Measurements from ENCODE around the gene LRMDA.
A peak's percentile ranks its signal among the peaks of the same experiment; 100 is the strongest.

Gene LRMDA

GRCh38 chr10:75887992-75888680, 456.7 kb downstream of the LRMDA start:
- no peak for DNase-seq

GRCh38 chr10:75889051-75889450, 457.6 kb downstream of the LRMDA start:
- no peak for DNase-seq

- no peak for DNase-seq
Observed at GRCh38 chr10:75894761-75895160, 463.3 kb downstream of the LRMDA start.

DNA sequence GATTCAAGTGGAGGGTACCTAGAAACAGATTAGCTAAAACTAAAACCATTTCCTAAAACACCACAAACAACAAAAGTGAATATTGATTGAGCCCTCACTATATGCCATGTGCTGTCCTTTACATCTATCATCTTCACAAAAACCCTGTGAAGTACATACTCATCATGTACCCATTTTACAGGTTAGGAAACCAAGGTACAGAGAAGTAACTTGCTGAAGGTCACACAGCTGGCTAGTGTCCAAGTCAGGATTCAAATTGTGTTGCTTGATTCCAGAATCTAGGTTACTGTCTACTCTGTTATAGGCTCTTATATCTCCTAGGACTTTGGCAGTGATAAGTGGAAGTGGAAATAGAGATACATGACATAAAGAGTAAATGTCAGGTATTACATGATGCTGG, 463.8 kb downstream of the LRMDA start:
- DNase-seq: no peak

DNA sequence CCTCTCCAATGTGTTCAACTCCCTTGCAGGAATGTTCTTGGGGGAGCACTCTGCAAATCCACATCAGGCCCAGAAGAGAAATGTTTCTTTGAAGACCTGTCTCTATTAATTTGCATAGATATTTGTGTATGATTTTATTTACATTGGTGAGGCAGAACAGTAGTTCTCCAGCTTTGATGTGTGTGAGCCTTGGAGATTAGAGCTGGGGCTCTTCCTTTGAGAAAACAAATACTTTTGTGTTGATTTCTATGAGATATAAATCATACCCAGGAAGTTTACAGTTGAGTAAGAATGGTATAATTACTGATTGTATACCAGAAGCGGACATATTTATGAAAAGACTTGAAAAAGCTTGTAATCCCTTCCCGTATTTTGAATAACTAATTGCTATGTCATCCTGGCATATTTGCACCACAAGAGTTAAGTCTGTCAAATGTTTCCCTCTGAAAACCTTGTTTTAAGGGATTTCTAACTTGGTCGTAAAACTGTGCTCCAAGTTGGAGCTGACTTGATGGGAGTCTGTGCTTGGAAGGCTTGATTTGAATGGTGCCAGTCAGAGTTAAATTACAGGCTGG, 468.5 kb downstream of the LRMDA start:
- DNase-seq: no peak

DNA sequence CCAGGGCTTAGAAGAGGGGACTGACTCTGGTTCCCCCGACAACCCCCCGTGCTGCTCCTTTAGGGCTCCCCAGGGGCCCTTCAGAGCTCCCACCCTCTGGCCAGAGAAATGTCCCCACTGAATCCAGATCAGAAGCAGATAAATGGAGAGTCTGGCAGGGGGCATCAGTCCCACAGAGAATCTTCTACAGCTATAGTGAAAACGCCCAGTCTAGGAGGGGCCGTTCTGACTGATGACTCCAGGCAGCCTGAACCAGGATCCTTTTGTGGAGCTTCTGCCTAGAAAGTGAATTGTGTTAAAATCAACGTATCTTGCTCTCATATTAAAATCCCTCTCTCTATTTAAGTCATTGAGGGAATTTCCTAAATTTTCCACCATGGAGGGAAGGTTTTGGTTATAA, 471.4 kb downstream of the LRMDA start:
- no peak for DNase-seq

GRCh38 chr10:75904499-75905283, 473.3 kb downstream of the LRMDA start:
- DNase-seq: no peak

GRCh38 chr10:75905490-75905889, 474.1 kb downstream of the LRMDA start:
- no peak for DNase-seq

DNA sequence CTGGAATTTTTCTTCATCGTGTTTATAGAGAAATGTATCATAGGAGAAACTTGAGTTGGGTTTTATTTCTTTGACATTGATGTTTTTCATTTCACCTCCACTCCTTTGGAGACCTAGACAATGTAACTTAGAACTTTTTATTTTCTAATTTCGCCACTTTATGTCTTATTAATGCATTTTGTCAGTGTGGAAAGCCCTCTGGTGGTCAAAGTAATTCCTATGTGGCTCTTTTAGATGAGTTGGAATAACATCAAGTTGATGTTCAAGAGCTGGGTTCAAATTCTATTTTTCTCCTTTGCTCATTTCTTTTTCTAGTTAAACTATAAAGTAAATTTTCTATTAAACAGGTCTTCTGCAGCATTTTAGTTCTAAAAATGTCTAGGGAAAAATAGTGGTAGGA, 478.6 kb downstream of the LRMDA start:
- no peak for DNase-seq

- no peak for DNase-seq
Observed at GRCh38 chr10:75911426-75911825, 480.0 kb downstream of the LRMDA start.

DNA sequence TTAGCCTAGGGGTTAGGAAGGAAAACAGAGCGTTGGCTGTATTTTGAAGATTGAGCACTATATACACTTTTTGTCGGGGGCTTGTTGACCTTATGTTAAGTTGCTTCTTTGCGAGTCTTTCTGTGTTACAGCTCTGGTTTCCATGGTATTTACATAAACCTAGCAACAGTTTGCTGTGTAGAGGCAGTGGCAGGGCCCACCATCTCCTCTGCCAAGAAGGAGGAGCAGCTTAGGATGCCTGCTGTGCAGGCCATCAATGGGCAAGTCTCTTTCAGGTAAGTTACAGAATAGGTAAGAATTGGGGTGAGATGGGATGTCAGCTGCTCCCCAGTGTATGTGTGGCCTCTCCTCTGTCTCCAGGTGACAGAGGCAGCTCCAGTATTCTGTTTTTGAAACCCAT, 485.5 kb downstream of the LRMDA start:
- no peak for DNase-seq

GRCh38 chr10:75919913-75920312, 488.5 kb downstream of the LRMDA start:
- DNase-seq: no peak

DNA sequence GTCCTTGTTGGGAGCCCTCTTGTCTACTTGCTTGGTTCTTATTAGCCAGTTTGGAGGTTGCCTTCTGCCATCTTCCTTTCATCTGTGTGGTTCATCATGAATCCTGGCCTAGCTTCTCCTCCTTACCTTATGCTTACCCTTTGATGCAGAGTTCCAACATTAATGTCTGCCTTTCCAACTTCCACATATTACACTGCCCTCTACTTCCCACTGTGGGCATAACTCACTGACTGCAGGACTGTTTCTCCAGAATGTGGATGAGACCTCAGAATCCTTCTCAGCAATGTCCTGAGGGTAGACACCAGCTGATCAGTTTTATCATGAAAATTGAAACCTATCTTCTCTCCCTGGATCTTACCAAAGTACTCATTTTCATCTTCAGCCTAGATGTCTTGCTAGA, 491.0 kb downstream of the LRMDA start:
- no peak for DNase-seq

DNA sequence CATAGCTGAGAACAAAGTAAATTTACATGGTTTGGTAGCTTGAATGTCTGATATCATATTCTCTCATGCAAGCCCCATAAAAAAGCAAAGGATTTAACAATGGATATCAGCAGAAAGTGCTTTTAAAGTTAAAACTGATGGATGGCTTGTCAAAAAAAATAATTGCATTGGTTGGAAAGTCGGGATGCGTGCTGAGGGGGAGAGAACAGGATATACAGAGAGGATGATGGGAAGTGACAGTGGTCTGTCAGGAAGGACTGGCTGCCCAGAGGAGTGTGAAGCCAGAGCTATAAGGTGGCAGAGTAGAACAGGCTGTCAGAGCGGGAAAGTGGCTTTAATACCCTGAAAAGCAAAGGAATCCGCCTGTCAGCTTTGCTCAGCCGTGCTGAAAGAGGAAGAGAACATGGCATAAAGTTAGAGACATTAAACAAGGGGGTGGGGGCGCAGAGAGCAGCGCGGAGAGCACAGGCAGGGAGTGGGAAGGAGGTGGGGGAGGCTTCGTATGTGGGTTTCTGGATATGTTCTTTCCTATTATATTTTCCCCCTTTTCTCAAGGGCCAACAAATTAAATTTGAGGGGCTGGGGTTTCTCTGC, 493.0 kb downstream of the LRMDA start:
- no peak for DNase-seq

DNA sequence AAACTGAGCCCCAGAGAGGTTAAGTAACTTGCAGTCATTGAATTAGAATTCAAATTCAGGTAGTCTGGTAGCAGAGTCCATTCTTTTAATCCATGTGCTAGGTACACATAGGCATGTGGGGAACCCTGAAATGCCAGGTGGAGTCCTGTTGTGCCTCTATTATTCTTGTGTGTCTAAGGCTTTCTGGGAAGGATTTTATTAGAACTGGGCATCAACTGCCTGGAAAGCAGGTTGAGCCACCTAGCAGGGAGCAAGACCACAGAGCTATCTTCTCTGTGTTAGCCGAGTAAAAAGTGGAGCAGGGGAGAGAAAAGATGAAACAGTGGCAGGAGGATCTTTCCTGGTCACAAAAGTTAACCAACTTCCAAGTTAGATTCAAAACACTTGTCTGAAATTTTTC, 494.6 kb downstream of the LRMDA start:
- no peak for DNase-seq

DNA sequence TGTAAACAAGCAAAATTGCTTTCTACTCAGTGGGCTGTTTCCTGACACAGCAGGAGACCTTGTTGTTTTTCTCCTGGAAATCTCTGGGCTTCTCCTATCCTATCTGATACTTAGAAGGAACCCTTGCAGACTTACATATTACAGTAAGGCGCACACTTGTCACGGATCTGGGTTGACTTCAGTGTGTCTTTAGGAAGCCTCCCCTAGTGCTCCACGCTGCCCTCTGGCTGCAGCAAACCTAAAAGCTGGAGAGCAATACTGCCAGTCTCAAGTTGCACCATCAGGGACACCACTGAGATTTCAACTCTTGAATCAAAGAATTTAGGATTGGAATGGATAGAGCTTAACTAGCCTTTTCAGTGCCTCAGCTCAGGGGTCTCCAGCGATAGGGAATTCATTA, 495.3 kb downstream of the LRMDA start:
- DNase-seq: peak in 1 of 2 donors; percentile 5

- no peak for DNase-seq
Observed at GRCh38 chr10:75928231-75928630, 496.8 kb downstream of the LRMDA start.

DNA sequence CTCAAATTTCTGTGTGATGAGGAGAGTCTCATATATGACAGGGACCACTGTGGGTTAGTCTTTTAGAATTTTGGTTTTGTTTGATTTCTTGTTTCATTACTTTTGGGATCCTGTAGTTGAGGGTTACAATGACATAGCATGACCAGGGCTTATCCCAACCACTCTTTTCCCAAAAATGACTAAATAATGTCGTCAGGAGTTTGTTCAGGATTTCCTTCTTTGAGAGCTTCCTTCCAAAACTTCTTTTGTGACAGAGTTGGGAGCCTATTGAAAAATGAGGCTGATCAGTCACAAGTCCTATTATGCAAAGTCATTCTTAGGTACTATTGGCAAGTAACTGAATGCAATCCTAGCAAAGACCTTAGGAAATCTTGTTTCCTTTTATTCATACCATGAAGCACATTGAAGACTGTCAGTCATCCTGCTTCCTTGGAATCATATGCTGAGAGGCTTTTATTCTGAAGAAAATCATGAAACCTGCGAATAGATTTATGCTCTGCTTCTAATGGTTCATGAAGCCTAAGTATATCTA, 498.3 kb downstream of the LRMDA start:
- DNase-seq: no peak

DNA sequence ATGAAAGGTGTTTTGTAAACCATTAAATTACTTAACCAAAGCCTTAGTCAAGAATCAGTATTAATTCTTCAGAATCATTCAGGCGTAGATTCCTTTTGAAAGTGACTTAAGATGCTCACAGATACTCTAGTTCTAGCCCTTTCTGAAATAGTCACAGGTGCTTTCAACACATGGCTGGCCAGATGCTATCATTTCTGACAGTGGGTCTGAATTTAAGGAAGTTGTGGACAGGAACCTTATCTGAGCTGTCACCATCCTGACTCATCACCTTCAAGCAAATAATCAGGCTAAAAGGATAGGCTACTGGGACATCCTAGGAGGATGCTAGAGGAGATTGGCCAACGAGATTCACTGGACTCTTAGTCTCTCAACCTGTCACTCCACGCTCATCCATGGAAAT, 501.5 kb downstream of the LRMDA start:
- no peak for DNase-seq

DNA sequence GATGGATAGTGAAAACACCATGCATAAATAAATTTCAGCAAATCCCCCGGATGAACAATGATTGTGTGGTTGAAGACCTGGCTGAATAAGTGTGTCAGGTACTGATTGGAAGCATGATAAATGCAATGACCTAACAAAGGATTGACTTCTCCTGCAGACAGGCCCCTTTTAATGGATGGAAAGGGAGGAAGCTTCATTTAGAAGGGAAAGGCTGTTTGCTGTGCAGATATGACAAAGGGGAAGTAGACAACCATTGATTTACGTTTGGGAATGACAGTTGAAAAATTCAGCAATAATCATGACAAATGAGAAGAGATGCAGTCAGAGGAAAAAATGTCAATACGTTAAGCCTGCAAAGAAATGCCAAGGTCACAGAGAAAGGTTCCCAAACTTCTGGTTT, 503.8 kb downstream of the LRMDA start:
- no peak for DNase-seq

GRCh38 chr10:75935650-75936400, 504.4 kb downstream of the LRMDA start:
- DNase-seq: no peak

DNA sequence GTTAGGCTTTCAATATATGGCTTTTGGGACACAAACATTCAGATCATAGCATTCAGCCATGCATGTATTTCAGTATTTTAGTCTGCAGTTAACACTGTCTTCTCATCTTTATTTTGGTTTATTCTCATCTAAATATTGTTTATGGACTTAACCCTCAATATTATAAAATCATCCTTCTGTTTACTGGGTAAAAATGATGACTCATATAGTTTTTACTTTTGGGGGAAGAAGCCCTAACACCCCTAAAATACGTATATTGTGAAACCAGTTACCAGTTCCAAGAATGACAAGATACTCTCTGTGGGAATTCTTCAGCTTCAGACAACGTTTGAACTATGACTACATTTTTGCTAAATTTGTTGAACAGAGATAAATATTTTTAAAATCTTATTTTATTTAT, 505.4 kb downstream of the LRMDA start:
- DNase-seq: no peak

DNA sequence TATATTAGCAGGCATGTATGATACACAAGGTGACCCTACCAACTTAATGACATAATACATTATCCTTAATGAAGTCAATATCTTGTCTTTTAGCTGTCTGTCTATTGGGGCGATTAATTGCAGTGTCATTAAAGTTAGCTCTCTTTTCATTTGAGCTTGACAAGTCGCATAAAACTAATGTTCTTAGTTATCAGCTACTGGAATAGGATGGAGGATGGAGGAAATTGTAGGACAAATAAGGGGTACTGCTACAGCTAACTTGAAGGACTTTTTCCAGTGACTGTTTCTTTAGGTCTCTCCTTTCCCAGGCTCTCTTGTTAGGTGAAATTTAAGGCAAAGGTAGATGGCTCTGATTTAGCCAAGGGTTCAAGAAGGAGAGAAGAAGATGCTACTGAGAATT, 506.4 kb downstream of the LRMDA start:
- no peak for DNase-seq

Measured in hippocampal formation (tissue), 2 donors.